ENCODE data around the gene ADGRB3.

DNA sequence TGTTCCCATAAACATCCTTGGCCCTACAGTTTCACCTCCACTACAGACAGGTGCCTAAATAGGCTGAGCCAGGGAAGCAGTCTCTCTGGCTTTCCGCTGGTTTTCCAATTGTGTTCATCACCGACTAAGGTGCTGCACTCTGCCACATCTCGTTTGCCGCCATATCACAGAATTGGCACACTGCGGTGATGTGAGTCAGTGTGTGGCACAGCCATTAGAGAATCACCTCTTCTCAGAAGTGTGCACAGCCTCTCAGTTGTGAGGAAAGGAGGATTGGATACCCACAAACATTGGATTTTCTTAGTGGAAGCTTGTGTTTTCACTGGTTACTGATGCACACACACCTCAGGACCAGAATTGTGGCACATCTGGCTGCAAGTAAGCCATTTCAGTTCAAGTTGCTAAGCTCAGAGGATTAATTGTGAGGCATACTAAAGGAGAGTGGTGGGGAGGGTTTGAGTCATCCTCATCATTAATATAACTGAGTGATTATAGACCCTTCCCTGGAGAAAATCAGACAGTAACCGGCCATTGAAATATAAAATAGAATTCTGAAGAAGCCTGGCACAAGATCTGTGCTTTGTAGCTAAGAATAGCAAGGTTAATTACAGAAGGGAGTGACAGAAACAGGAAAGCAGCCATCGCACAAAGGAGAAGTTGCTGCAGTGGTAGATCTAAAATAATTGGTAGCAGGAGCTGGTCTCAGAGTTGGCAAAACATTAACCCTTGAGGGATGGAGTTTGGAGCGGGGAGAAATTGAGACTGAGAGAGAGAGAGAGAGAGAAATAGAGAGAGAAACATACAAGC, 654.8 kb downstream of the ADGRB3 start:
- TF ChIP-seq, protein P1, sequence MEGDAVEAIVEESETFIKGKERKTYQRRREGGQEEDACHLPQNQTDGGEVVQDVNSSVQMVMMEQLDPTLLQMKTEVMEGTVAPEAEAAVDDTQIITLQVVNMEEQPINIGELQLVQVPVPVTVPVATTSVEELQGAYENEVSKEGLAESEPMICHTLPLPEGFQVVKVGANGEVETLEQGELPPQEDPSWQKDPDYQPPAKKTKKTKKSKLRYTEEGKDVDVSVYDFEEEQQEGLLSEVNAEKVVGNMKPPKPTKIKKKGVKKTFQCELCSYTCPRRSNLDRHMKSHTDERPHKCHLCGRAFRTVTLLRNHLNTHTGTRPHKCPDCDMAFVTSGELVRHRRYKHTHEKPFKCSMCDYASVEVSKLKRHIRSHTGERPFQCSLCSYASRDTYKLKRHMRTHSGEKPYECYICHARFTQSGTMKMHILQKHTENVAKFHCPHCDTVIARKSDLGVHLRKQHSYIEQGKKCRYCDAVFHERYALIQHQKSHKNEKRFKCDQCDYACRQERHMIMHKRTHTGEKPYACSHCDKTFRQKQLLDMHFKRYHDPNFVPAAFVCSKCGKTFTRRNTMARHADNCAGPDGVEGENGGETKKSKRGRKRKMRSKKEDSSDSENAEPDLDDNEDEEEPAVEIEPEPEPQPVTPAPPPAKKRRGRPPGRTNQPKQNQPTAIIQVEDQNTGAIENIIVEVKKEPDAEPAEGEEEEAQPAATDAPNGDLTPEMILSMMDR (conservative IDR thresholded peaks at IDR 0.05; ENCODE audit: low read depth, low read length), result no peak
- TF ChIP-seq EZH2 (IDR thresholded peaks at IDR 0.05; ENCODE audit: low read length, unreplicated experiment) (no peak), EZH2phosphoT487 (IDR thresholded peaks at IDR 0.05; ENCODE audit: borderline replicate concordance, low read length) (no peak)
